CD14-positive monocyte (primary cell): ENCODE measurements around the gene LCNL1. TPM values are rescaled to one million over a fixed set of nuclear protein-coding genes. Genes with fewer than 3 reads are reported as not detected.

Experiments used
- DNase-seq, 3 donors: peaks; one replicate each; pipeline ENCODE4 v3.0.0-alpha.2; 2011 to 2022
- H2AFZ ChIP-seq: 2 replicates; pipeline ENCODE4 v1.6.0; 2012; ENCODE audit warnings: mild to moderate bottlenecking, low read depth, low read length, inconsistent platforms; ENCODE audit not compliant: insufficient read depth, poor library complexity, severe bottlenecking
- H3K27ac ChIP-seq, 2 donors: 1 replicate in 1 of 2; 2 replicates in 1 of 2; pipeline ENCODE4 v1.5.1; 2012 to 2013; ENCODE audit warnings: low read length in 2 of 2, control low read depth in 1 of 2, inconsistent platforms in 1 of 2, low read depth in 1 of 2, mild to moderate bottlenecking in 1 of 2
- H3K27me3 ChIP-seq, 2 donors: one replicate each; pipeline versions ENCODE4 v1.6.0 to v1.6.1; 2011 to 2013; ENCODE audit warnings: low read length in 2 of 2; ENCODE audit not compliant: control insufficient read depth in 2 of 2, insufficient read depth in 2 of 2
- H3K36me3 ChIP-seq, 2 donors: replicated peaks in 1 of 2; 1 replicate in 1 of 2; 2 replicates in 1 of 2; pipeline versions ENCODE4 v1.5.1 to v1.6.1; 2012 to 2013; ENCODE audit warnings: low read length in 2 of 2, control low read depth in 1 of 2, inconsistent platforms in 1 of 2, mild to moderate bottlenecking in 1 of 2; ENCODE audit not compliant: insufficient read depth in 2 of 2, control insufficient read depth in 1 of 2
- H3K4me1 ChIP-seq, 2 donors: 1 replicate in 1 of 2; 2 replicates in 1 of 2; pipeline versions ENCODE4 v1.5.1 to v1.6.1; 2012 to 2013; ENCODE audit warnings: low read length in 2 of 2, control low read depth in 1 of 2, inconsistent platforms in 1 of 2, mild to moderate bottlenecking in 1 of 2, moderate library complexity in 1 of 2; ENCODE audit not compliant: insufficient read depth in 2 of 2, control insufficient read depth in 1 of 2
- H3K4me2 ChIP-seq: replicated peaks from 2 replicates; pipeline ENCODE3; 2012; ENCODE audit warnings: low read length, moderate library complexity, mild to moderate bottlenecking; ENCODE audit not compliant: poor library complexity, severe bottlenecking; ENCODE audit errors: extremely low read depth
- H3K4me3 ChIP-seq, 3 experiments: fragments of 200-600 bp in 1 of 3; sonication (generic) in 1 of 3; replicated peaks in 1 of 3; 1 replicate in 2 of 3; 2 replicates in 1 of 3; pipeline ENCODE4 v1.5.1; 2011 to 2013; ENCODE audit warnings: low read length in 3 of 3, mild to moderate bottlenecking in 3 of 3, control low read depth in 2 of 3, low read depth in 2 of 3, inconsistent platforms in 1 of 3, moderate library complexity in 1 of 3
- H3K79me2 ChIP-seq: 2 replicates; pipeline ENCODE4 v1.6.0; 2012; ENCODE audit warnings: mild to moderate bottlenecking, control low read depth, inconsistent platforms, low read length, moderate library complexity; ENCODE audit not compliant: insufficient read depth
- H3K9ac ChIP-seq: 2 replicates; pipeline ENCODE4 v1.6.0; 2017; ENCODE audit warnings: low read length, mild to moderate bottlenecking; ENCODE audit not compliant: insufficient read depth, poor library complexity, severe bottlenecking
- H3K9me3 ChIP-seq, 2 donors: replicated peaks in 1 of 2; 1 replicate in 1 of 2; 2 replicates in 1 of 2; pipeline versions ENCODE4 v1.5.1 to v1.6.1; 2012 to 2013; ENCODE audit warnings: low read length in 2 of 2, control low read depth in 1 of 2; ENCODE audit not compliant: control insufficient read depth in 1 of 2, insufficient read depth in 1 of 2
- H4K20me1 ChIP-seq: 2 replicates; pipeline ENCODE4 v1.6.0; 2012; ENCODE audit warnings: mild to moderate bottlenecking, low read length, control low read depth, moderate library complexity; ENCODE audit not compliant: insufficient read depth
- H3K27ac Mint-ChIP-seq, 7 donors: one replicate each; pipeline ENCODE4 v1.8.0; 2020; ENCODE audit warnings: mild to moderate bottlenecking in 7 of 7, mixed read lengths in 7 of 7, moderate library complexity in 6 of 7, inconsistent platforms in 2 of 7
- H3K27me3 Mint-ChIP-seq, 3 donors: one replicate each; pipeline ENCODE4 v1.8.0; 2021 to 2022; ENCODE audit warnings: low read depth in 3 of 3, mild to moderate bottlenecking in 3 of 3, mixed read lengths in 3 of 3, moderate library complexity in 3 of 3, inconsistent platforms in 1 of 3
- H3K36me3 Mint-ChIP-seq, 2 donors: one replicate each; pipeline ENCODE4 v1.8.0; 2020; ENCODE audit warnings: mixed read lengths in 2 of 2, inconsistent platforms in 1 of 2, mild to moderate bottlenecking in 1 of 2
- H3K4me1 Mint-ChIP-seq: one replicate; pipeline ENCODE4 v1.8.0; 2020; ENCODE audit warnings: mild to moderate bottlenecking, mixed read lengths
- H3K4me3 Mint-ChIP-seq, 2 donors: one replicate each; pipeline ENCODE4 v1.8.0; 2020; ENCODE audit warnings: mild to moderate bottlenecking in 2 of 2, mixed read lengths in 2 of 2, moderate library complexity in 1 of 2
- H3K9me3 Mint-ChIP-seq, 7 donors: one replicate each; pipeline ENCODE4 v1.8.0; 2020 to 2022; ENCODE audit warnings: mixed read lengths in 7 of 7, mild to moderate bottlenecking in 6 of 7, moderate library complexity in 6 of 7, inconsistent platforms in 2 of 7
- CTCF ChIP-seq: fragments of 200-600 bp; IDR thresholded peaks from one replicate; pipeline ENCODE4 v1.8.0; 2022; ENCODE audit warnings: antibody characterized with exemption, mild to moderate bottlenecking
- WGBS: methylation state at CpG from one replicate; pipeline ENCODE4 v1.1.5; 2013; ENCODE audit warnings: missing lambda C conversion rate; ENCODE audit not compliant: insufficient coverage; 5-methylcytosine and 5-hydroxymethylcytosine counted together
- intact Hi-C, 2 donors: fragments of 100-400 bp; cut with micrococcal nuclease; formaldehyde crosslinking; loops; one replicate each; pipeline versions ENCODE4 v1.15.0 to v1.15.1; 2023
- polyA plus RNA-seq, 3 donors: library from polyadenylated mRNA; depleted of rRNA in 1 of 3; unstranded in 2 of 3; stranded (reverse) in 1 of 3; fragments of 300-500 nt in 2 of 3; fragments of >200 nt in 1 of 3; fragmentation: Illumina TruSeq in 2 of 3; gene quantifications; 1 replicate in 2 of 3; 2 replicates in 1 of 3; pipeline ENCODE4 v1.2.3, GENCODE V29; 2012 to 2021

Gene LCNL1
- polyA plus RNA-seq, 3 donors, result 0.04 TPM; not detected in 2

- Histone ChIP-seq H3K36me3 (peaks cover 15 to 22% of the 10 kb centered on the region in 2 donors), H3K27ac (no peak overlapping the region), H3K9ac (no peak overlapping the region), H3K79me2 (no peaks in the 10 kb centered on the region), H3K4me1 (peaks cover 15 to 16% of the 10 kb centered on the region in 2 donors), H2AFZ (no peak overlapping the region), H4K20me1 (peaks cover 16% of the 10 kb centered on the region), H3K27me3 (no peaks in the 10 kb centered on the region), H3K9me3 (no peaks in the 10 kb centered on the region), H3K4me2 (no peak overlapping the region), H3K4me3 (no peak overlapping the region)
- H3K27me3 Mint-ChIP-seq, result no peaks in the 10 kb centered on the region
- H3K4me3 Mint-ChIP-seq, result no peak overlapping the region
- WGBS, result 7% methylated on average over 2 of the region's 3 CpGs
- TF ChIP-seq CTCF, result no peak
- intact Hi-C loops, result no loop called here
- peak; percentile 28 to 46 (median 31) for DNase-seq
- peak overlapping the region in 3 of 7 donors; percentile 42 to 44 (median 42) for H3K27ac Mint-ChIP-seq
- H3K4me1 Mint-ChIP-seq, result peaks cover 33% of the 10 kb centered on the region
- H3K36me3 Mint-ChIP-seq, result peaks cover 11 to 20% of the 10 kb centered on the region in 2 donors
- H3K9me3 Mint-ChIP-seq, result peaks cover 0 to 3% (median 0%) of the 10 kb centered on the region in 7 donors
Observed at GRCh38 chr9:136935651-136936050, 47.1 kb upstream of the LCNL1 start.

- H3K9ac ChIP-seq, result no peak overlapping the region
- H3K27me3 ChIP-seq, result no peaks in the 10 kb centered on the region
- peaks cover 26% of the 10 kb centered on the region for H4K20me1 ChIP-seq
- 96% methylated on average over 4 of the region's 8 CpGs for WGBS
- peaks cover 15 to 16% of the 10 kb centered on the region in 2 donors for H3K4me1 ChIP-seq
- Mint-ChIP-seq H3K27ac (peak overlapping the region in 4 of 7 donors; percentile 15 to 29 (median 19)), H3K9me3 (peaks cover 0 to 3% (median 0%) of the 10 kb centered on the region in 7 donors), H3K4me1 (peaks cover 33% of the 10 kb centered on the region), H3K36me3 (peaks cover 20 to 31% of the 10 kb centered on the region in 2 donors), H3K4me3 (no peak overlapping the region), H3K27me3 (no peaks in the 10 kb centered on the region)
- H3K27ac ChIP-seq, result no peak overlapping the region
- peaks cover 25 to 33% of the 10 kb centered on the region in 2 donors for H3K36me3 ChIP-seq
- intact Hi-C loops, result no loop called here
- no peak overlapping the region for H3K4me3 ChIP-seq
- no peak overlapping the region for H2AFZ ChIP-seq
- no peaks in the 10 kb centered on the region for H3K9me3 ChIP-seq
- H3K79me2 ChIP-seq, result no peaks in the 10 kb centered on the region
- no peak for DNase-seq
- TF ChIP-seq CTCF, result no peak
- no peak overlapping the region for H3K4me2 ChIP-seq
Observed at GRCh38 chr9:136936645-136937170, 46.1 kb upstream of the LCNL1 start.
